K562 (cell line): Measurements from ENCODE around the gene SAMD11. TPM values are rescaled to one million over a fixed set of nuclear protein-coding genes. Genes with fewer than 3 reads are reported as not detected.

ENCODE experiments used
- C11orf30 ChIP-seq: fragments of 450-650 bp; IDR thresholded peaks from 2 replicates; pipeline ENCODE4 v1.6.1; 2016; ENCODE audit warnings: low read depth, mild to moderate bottlenecking
- CBFA2T3 ChIP-seq: fragments of 450-650 bp; IDR thresholded peaks from 2 replicates; pipeline ENCODE4 v1.6.1; 2017
- CTCFL ChIP-seq: IDR thresholded peaks from 2 replicates; pipeline ENCODE4 v1.6.1; 2011; ENCODE audit warnings: borderline replicate concordance, low read depth, mild to moderate bottlenecking, moderate library complexity, low read length; ENCODE audit not compliant: insufficient read depth, poor library complexity, severe bottlenecking
- E2F5 ChIP-seq: sonication (generic); formaldehyde crosslinking; IDR thresholded peaks from 2 replicates; pipeline ENCODE4 v1.8.0; 2022; ENCODE audit warnings: mild to moderate bottlenecking, missing genetic modification reagents
- ETV6 ChIP-seq, 3 experiments: fragments of 150-350 bp in 1 of 3; sonication (generic) in 1 of 3; formaldehyde crosslinking in 1 of 3; IDR thresholded peaks; 2 replicates each; pipeline versions ENCODE4 v1.6.1 to v1.8.0; 2014 to 2022; ENCODE audit warnings: borderline replicate concordance in 2 of 3, low read depth in 2 of 3, antibody characterized with exemption in 1 of 3, low read length in 1 of 3, mild to moderate bottlenecking in 1 of 3, missing genetic modification reagents in 1 of 3
- FOXM1 ChIP-seq, 2 experiments: fragments of 450-650 bp in 1 of 2; sonication (generic) in 1 of 2; formaldehyde crosslinking in 1 of 2; IDR thresholded peaks; 2 replicates each; pipeline versions ENCODE4 v1.6.1 to v1.9.0; 2017 to 2022; ENCODE audit warnings: low read depth in 2 of 2, mild to moderate bottlenecking in 2 of 2, missing genetic modification reagents in 1 of 2, moderate library complexity in 1 of 2
- GTF2A2 ChIP-seq: IDR thresholded peaks from 2 replicates; pipeline ENCODE4 v1.6.1; 2016; ENCODE audit warnings: mild to moderate bottlenecking, missing genetic modification characterization, missing compliant biosample characterization
- HLTF ChIP-seq: fragments of 450-650 bp; IDR thresholded peaks from 2 replicates; pipeline ENCODE4 v1.6.1; 2016
- IRF2 ChIP-seq: sonication (generic); formaldehyde crosslinking; IDR thresholded peaks from 2 replicates; pipeline ENCODE4 v1.8.1; 2022; ENCODE audit warnings: mild to moderate bottlenecking, missing genetic modification reagents
- KDM1A ChIP-seq, 2 experiments: fragments of 450-650 bp; IDR thresholded peaks; 2 replicates each; pipeline ENCODE4 v1.6.1; 2016; ENCODE audit warnings: mild to moderate bottlenecking in 2 of 2
- MAFK ChIP-seq: IDR thresholded peaks from 2 replicates; pipeline ENCODE4 v1.6.1; 2011; ENCODE audit warnings: low read length, improper control_type of control experiment
- POLR2A ChIP-seq: fragments of 450-650 bp; conservative IDR thresholded peaks from 2 replicates; pipeline ENCODE4 v1.6.1; 2016
- RAD51 ChIP-seq: fragments of 450-650 bp; IDR thresholded peaks from 2 replicates; pipeline ENCODE4 v1.7.1; 2016; ENCODE audit warnings: low read depth, mild to moderate bottlenecking, borderline replicate concordance
- ZBTB33 ChIP-seq: sonication (generic); formaldehyde crosslinking; IDR thresholded peaks from 2 replicates; pipeline ENCODE4 v1.8.1; 2023; ENCODE audit warnings: mild to moderate bottlenecking, missing genetic modification reagents
- ZBTB5 ChIP-seq: fragments of 450-650 bp; IDR thresholded peaks from 2 replicates; pipeline ENCODE4 v1.6.1; 2017; ENCODE audit warnings: antibody characterized with exemption
- ZEB2 ChIP-seq: fragments of 450-650 bp; IDR thresholded peaks from 2 replicates; pipeline ENCODE4 v1.6.1; 2016
- ZNF644 ChIP-seq: fragments of 200-800 bp; sonication (Bioruptor generic); IDR thresholded peaks from 2 replicates; pipeline ENCODE4 v1.6.1; 2016; ENCODE audit warnings: low read depth, missing genetic modification characterization, missing compliant biosample characterization
- polyA plus RNA-seq, 8 experiments: library from polyadenylated mRNA; depleted of rRNA in 4 of 8; stranded (reverse) in 5 of 8; unstranded in 3 of 8; fragments of >200 nt; fragmentation: Nextera tagmentation in 2 of 8; fragmentation: Illumina TruSeq in 1 of 8; extraction: Ambion mirVana in 2 of 8; extraction: Trizol in 1 of 8; gene quantifications; 2 replicates each; pipeline versions ENCODE4 v1.2.1 to v1.2.3, GENCODE V29; 2011 to 2014; ENCODE audit warnings: inconsistent platforms in 1 of 8, missing spikeins in 1 of 8
- total RNA-seq, 7 experiments: library from RNA; depleted of rRNA in 6 of 7; stranded (reverse); fragments of >200 nt in 6 of 7; fragmentation: Illumina TruSeq in 2 of 7; extraction: Trizol in 2 of 7; gene quantifications; 2 replicates each; pipeline versions ENCODE4 v1.2.1 to v1.2.3, GENCODE V29; 2011 to 2021; ENCODE audit warnings: low replicate concordance in 1 of 7
- TF ChIP-seq, protein P1 (sequence below): fragments of 450-650 bp; formaldehyde crosslinking; IDR thresholded peaks from 2 replicates; pipeline ENCODE4 v1.4.0; 2020; ENCODE audit warnings: mild to moderate bottlenecking, moderate library complexity

The SAMD11 gene
- total and polyA plus RNA-seq, 9 of the 15 experiments (the other 6 are each of a cell fraction or from before 2014, with no cell fraction given), result 0.07 to 0.82 (median 0.11) TPM; not detected in 2

GRCh38 chr1:941588-942383, 18.1 kb downstream of the SAMD11 start (continued):
- TF ChIP-seq CTCFL (peak; percentile 0), ZEB2 (no peak), ZNF644 (no peak), E2F5 (CRISPR knock-in tag) (no peak), ZBTB33 (CRISPR knock-in tag) (no peak), FOXM1 (IDR thresholded peaks at IDR 0.05; ENCODE audit: low read depth) (no peak), FOXM1 (CRISPR knock-in tag; IDR thresholded peaks at IDR 0.05; ENCODE audit: low read depth) (0 out of 2 replicates have a peak, but pooled peaks have one; percentile 48), KDM1A (IDR thresholded peaks at IDR 0.05) (peak in 1 of 2 experiments; percentile 49; a peak in 2 of 4 replicates), HLTF (no peak), ZBTB5 (no peak), RAD51 (no peak), GTF2A2 (no peak), ETV6 (IDR thresholded peaks at IDR 0.05; ENCODE audit: borderline replicate concordance in 1 of 2, low read depth in 2 of 2, low read length in 1 of 2) (no peak), ETV6 (CRISPR knock-in tag; IDR thresholded peaks at IDR 0.05; ENCODE audit: borderline replicate concordance) (no peak), MAFK (no peak), CBFA2T3 (peak; percentile 25; the same call in 1 of the 2 replicates), C11orf30 (no peak), IRF2 (CRISPR knock-in tag) (no peak), POLR2A (no peak)
- TF ChIP-seq, protein P1, sequence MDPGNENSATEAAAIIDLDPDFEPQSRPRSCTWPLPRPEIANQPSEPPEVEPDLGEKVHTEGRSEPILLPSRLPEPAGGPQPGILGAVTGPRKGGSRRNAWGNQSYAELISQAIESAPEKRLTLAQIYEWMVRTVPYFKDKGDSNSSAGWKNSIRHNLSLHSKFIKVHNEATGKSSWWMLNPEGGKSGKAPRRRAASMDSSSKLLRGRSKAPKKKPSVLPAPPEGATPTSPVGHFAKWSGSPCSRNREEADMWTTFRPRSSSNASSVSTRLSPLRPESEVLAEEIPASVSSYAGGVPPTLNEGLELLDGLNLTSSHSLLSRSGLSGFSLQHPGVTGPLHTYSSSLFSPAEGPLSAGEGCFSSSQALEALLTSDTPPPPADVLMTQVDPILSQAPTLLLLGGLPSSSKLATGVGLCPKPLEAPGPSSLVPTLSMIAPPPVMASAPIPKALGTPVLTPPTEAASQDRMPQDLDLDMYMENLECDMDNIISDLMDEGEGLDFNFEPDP, result no peak
